Measurements from ENCODE around the gene MCM9. TPM values are rescaled to one million over a fixed set of nuclear protein-coding genes. Genes with fewer than 3 reads are reported as not detected.

MCM9 gene
- total and polyA plus RNA-seq, 12 donors, result 3.1 to 20.5 (median 14.5) TPM

GRCh38 chr6:118965371-118965770 is 30.4 kb upstream of the MCM9 start:
- 80 to 95% (median 91%) methylated on average over 3 of the region's 3 CpGs for WGBS, 4 donors
- no peak for TF ChIP-seq POLR2A (IDR thresholded peaks at IDR 0.05)
- TF ChIP-seq, protein P1, sequence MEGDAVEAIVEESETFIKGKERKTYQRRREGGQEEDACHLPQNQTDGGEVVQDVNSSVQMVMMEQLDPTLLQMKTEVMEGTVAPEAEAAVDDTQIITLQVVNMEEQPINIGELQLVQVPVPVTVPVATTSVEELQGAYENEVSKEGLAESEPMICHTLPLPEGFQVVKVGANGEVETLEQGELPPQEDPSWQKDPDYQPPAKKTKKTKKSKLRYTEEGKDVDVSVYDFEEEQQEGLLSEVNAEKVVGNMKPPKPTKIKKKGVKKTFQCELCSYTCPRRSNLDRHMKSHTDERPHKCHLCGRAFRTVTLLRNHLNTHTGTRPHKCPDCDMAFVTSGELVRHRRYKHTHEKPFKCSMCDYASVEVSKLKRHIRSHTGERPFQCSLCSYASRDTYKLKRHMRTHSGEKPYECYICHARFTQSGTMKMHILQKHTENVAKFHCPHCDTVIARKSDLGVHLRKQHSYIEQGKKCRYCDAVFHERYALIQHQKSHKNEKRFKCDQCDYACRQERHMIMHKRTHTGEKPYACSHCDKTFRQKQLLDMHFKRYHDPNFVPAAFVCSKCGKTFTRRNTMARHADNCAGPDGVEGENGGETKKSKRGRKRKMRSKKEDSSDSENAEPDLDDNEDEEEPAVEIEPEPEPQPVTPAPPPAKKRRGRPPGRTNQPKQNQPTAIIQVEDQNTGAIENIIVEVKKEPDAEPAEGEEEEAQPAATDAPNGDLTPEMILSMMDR (IDR thresholded peaks at IDR 0.05), result no peak
- Histone ChIP-seq H3K4me1 (replicated peaks in 1 of 2) (no peaks in the 10 kb centered on the region), H3K9me3 (replicated peaks in 1 of 3) (no peaks in the 10 kb centered on the region), H3K27ac (no peak overlapping the region), H3K4me3 (no peak overlapping the region), H3K27me3 (no peaks in the 10 kb centered on the region), H3K36me3 (replicated peaks in 1 of 2) (no peaks in the 10 kb centered on the region)
- intact Hi-C loops (cut with DNase I), result loop anchor here in 1 of 2 donors (5.0 kb wide), 1 partner anchor 147 kb away; no protein-coding TSS in a partner anchor
- no peak for DNase-seq

- intact Hi-C loops (cut with DNase I), result no loop called here
- Histone ChIP-seq H3K4me1 (replicated peaks in 1 of 2) (no peaks in the 10 kb centered on the region), H3K27ac (no peak overlapping the region), H3K9me3 (replicated peaks in 1 of 3) (no peaks in the 10 kb centered on the region), H3K27me3 (no peaks in the 10 kb centered on the region), H3K36me3 (replicated peaks in 1 of 2) (no peaks in the 10 kb centered on the region), H3K4me3 (no peak overlapping the region)
- DNase-seq, result no peak
- TF ChIP-seq, protein P1 (IDR thresholded peaks at IDR 0.05), result peak in 5 of 6 experiments; percentile 8 to 38 (median 28)
- TF ChIP-seq POLR2A (IDR thresholded peaks at IDR 0.05), result no peak
These were observed 28.0 kb upstream of the MCM9 start for GRCh38 chr6:118963003-118963402.

GRCh38 chr6:118959903-118960302 is 24.9 kb upstream of the MCM9 start:
- H3K4me3 ChIP-seq, result no peak overlapping the region
- H3K36me3 ChIP-seq (replicated peaks in 1 of 2), result no peaks in the 10 kb centered on the region
- no peak for TF ChIP-seq POLR2A (IDR thresholded peaks at IDR 0.05)
- TF ChIP-seq, protein P1 (IDR thresholded peaks at IDR 0.05), result no peak
- no peak for DNase-seq
- intact Hi-C loops (cut with DNase I), result no loop called here
- 88 to 98% (median 97%) methylated on average over 4 of the region's 4 CpGs for WGBS, 4 donors
- no peaks in the 10 kb centered on the region for H3K4me1 ChIP-seq (replicated peaks in 1 of 2)
- H3K27ac ChIP-seq, result no peak overlapping the region
- H3K9me3 ChIP-seq (replicated peaks in 1 of 3), result no peaks in the 10 kb centered on the region
- H3K27me3 ChIP-seq, result no peaks in the 10 kb centered on the region

DNA sequence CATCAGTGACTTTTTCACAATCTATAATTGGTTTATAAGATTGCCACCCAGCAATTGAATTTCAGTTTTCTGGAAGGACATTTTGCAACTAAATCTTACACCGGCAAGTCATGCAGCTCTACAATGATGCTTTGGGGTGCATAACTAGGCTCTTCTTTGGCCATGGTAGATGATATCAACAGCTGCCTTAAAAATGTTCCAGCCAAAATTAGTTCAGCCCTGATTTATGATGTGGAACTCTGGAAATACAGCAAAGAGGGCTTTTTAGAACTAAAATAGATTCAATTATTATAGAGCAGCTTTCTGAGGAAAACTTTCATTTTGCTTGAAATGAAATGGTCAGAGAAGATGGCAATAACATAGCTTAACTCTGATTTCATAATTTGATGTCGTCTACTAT is 18.4 kb upstream of the MCM9 start:
- TF ChIP-seq, protein P1 (IDR thresholded peaks at IDR 0.05), result no peak
- no peak for TF ChIP-seq POLR2A (IDR thresholded peaks at IDR 0.05)
- intact Hi-C loops (cut with DNase I), result no loop called here
- whole genome bisulfite sequencing, 4 donors, result 69 to 88% (median 80%) methylated on average over 2 of the region's 2 CpGs
- H3K36me3 ChIP-seq (replicated peaks in 1 of 2), result no peaks in the 10 kb centered on the region
- no peak overlapping the region for H3K4me3 ChIP-seq
- no peaks in the 10 kb centered on the region for H3K27me3 ChIP-seq
- H3K4me1 ChIP-seq (replicated peaks in 1 of 2), result no peaks in the 10 kb centered on the region
- H3K27ac ChIP-seq, result no peak overlapping the region
- no peaks in the 10 kb centered on the region for H3K9me3 ChIP-seq (replicated peaks in 1 of 3)
- no peak for DNase-seq

All from adrenal gland (tissue), 12 donors.